ENCODE data around the gene NAPG.

DNA sequence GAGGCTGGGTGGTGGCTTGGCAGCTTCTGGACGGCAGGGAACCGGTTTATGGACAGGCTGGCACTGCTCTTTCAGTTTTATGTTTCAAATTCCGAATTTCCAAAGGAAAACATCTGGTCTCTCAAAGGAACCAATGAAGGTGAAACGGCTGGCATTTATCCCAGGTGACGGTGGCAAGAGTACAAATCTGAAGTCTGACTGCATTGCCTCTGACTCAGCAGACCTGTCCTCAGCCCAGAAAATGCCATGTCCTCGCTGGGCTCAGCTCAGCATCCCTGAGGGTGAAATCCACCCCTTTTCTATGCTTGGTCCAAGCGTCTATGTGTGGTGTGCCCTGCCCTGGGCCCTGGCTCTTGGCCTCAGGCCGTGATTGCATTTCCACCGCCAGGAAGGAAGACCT, 38.1 kb downstream of the NAPG start:
- TF ChIP-seq, protein P1, sequence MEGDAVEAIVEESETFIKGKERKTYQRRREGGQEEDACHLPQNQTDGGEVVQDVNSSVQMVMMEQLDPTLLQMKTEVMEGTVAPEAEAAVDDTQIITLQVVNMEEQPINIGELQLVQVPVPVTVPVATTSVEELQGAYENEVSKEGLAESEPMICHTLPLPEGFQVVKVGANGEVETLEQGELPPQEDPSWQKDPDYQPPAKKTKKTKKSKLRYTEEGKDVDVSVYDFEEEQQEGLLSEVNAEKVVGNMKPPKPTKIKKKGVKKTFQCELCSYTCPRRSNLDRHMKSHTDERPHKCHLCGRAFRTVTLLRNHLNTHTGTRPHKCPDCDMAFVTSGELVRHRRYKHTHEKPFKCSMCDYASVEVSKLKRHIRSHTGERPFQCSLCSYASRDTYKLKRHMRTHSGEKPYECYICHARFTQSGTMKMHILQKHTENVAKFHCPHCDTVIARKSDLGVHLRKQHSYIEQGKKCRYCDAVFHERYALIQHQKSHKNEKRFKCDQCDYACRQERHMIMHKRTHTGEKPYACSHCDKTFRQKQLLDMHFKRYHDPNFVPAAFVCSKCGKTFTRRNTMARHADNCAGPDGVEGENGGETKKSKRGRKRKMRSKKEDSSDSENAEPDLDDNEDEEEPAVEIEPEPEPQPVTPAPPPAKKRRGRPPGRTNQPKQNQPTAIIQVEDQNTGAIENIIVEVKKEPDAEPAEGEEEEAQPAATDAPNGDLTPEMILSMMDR (IDR thresholded peaks at IDR 0.05): no peak
- no peak for TF ChIP-seq ZFX (IDR thresholded peaks at IDR 0.05; ENCODE audit: borderline replicate concordance)
